Fibroblast of villous mesenchyme (primary cell): Measurements from ENCODE around the gene A2M. TPM values are rescaled to one million over a fixed set of nuclear protein-coding genes. Genes with fewer than 3 reads are reported as not detected.

Experiments
- DNase-seq: peaks from one replicate; pipeline ENCODE4 v3.0.0-alpha.2; 2010; ENCODE audit warnings: low read depth
- H3K4me3 ChIP-seq: 2 replicates; pipeline ENCODE4 v1.5.1; 2011; ENCODE audit warnings: low read depth, mild to moderate bottlenecking, low read length
- CTCF ChIP-seq: IDR thresholded peaks from 2 replicates; pipeline ENCODE4 v1.5.1; 2012; ENCODE audit warnings: low read depth, mild to moderate bottlenecking, low read length; ENCODE audit not compliant: insufficient read depth
- total RNA-seq: library from RNA; depleted of rRNA; stranded (reverse); fragments of >200 nt; gene quantifications from 2 replicates; pipeline ENCODE4 v1.2.3, GENCODE V29; 2012

A2M gene
- total RNA-seq, 1 donor, result 14.7 TPM

DNA sequence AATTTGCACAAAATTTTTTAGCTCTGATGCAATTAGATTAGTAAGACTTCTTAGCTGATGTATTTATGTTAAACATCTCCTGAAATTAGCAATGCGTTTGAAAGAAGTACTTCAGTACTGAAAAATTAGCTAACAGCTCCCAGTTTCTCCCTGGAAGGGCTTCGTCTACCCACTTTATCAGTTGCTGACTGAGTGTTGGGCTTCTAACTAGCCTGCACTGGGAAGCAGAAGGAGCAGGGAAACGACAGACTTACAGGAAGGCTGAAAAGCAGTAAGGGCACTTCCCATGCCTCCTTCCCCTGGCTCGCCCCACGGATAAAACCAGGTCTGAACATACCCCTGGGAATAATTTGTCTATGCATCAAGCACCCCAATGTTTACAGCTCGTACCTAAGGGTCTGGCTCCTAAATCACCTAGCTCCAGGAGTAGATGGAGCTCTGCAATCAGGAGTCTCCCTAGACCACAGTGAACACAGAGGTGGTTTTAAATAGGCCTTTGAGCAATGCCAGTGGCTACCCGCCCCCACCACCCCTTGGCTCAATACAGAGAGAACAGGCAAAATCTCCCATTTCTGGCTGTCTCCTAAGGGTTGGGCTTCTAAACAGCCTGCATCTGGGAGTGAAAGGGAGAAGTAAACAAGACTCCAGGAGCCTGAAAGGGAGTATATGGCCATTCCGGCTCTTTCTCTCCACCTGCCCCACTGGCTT lies 23.7 kb downstream of the A2M start:
- H3K4me3 ChIP-seq, result no peak overlapping the region
- no peak for TF ChIP-seq CTCF
- no peak for DNase-seq

DNA sequence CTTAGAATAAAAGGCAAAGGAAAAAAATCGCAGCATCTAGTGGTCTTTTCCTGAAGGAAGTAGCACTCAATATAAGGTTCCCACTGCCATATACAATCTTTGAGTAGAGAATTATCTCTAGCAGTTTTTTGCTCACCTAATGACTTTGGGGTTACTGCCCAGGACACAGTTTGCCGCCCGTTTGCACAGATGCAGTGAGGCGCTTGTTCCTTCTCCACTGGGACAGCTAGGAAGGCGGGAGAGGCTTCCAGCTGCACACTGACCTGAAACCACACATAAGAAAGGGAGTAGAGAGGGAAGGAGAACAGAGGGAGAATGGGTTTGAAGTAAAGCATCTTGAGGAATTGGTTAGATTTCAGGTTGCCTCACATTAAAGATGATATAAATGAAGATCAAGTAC lies 25.5 kb downstream of the A2M start:
- DNase-seq, result no peak
- TF ChIP-seq CTCF, result no peak

GRCh38 chr12:9087087-9087835 lies 28.5 kb downstream of the A2M start:
- no peak for DNase-seq
- TF ChIP-seq CTCF, result no peak
- H3K4me3 ChIP-seq, result no peak overlapping the region

More for the DNA sequence above, 25.5 kb downstream of the A2M start:
- H3K4me3 ChIP-seq, result no peak overlapping the region

DNA sequence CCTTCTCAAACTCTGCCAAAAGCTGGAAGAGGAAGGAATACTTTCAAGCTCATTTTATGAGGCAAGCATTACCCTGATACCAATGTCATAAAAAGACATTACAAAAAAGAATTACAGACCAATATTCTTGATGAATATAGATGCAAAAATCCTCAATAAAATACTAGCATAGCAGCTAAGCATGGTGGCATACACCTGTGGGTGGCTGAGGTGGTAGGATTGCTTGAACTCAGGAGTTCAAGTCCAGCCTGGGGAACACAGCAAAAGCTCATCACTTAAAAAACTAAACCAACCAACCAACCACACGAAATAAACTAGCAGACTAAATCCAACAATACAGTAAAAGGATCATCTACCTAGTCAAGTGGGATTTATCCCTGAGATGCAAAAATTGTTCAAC lies 29.6 kb downstream of the A2M start:
- DNase-seq, result no peak
- H3K4me3 ChIP-seq, result no peak overlapping the region
- TF ChIP-seq CTCF, result no peak

- no peak overlapping the region for H3K4me3 ChIP-seq
- TF ChIP-seq CTCF, result no peak
- no peak for DNase-seq
Observed at GRCh38 chr12:9084417-9084816, 31.3 kb downstream of the A2M start.

- TF ChIP-seq CTCF, result no peak
- no peak for DNase-seq
- no peak overlapping the region for H3K4me3 ChIP-seq
Observed at GRCh38 chr12:9083793-9084192, 31.9 kb downstream of the A2M start.
